ENCODE data around the gene COTL1.

GRCh38 chr16:84663433-84664101 is 45.7 kb upstream of the COTL1 start:
- TF ChIP-seq CTCF (IDR thresholded peaks at IDR 0.05) (no peak), POLR2A (IDR thresholded peaks at IDR 0.05) (no peak)
